HG02678 (cell line): Measurements from ENCODE around the gene ETFA.

Source experiments
- ATAC-seq: cut with Tn5 transposase; IDR thresholded peaks from one replicate; pipeline ENCODE4 v1.9.1; 2021; ENCODE audit warnings: mild to moderate bottlenecking, moderate library complexity; ENCODE audit not compliant: unreplicated experiment

ETFA gene

DNA sequence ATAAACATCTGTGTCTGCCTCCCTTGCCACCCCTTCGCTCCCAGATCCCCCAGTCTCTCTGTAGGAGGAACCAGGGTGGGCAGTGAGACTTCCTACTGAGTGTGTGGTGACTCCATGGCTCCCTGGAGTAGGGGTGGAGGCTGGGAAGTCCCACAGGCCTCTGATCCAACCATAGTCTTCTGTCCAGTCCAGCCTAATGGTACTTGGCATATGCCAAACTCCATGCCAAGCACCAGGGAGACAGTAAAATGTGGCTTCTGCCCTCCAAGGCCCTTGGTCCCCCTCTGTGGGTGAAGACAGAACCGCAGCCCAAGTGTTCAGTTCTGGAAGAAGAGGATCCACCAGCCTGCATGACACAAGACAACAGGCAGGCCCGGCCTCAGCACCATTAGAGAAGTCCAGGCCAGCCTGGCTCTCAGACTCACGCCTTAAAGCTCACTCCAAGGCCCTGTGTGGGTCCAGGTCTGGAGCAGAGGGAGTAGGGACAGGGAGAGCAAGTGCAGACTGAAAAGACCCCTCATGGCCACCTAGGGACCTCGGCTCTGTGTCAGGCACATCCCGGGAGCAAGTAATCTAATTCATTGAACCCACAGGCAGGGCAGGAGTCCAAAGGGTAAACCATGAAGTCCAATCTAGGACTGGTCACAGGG lies 112.7 kb downstream of the ETFA start:
- ATAC-seq = no peak

- no peak for ATAC-seq
Measured at GRCh38 chr15:76197703-76198455, 113.4 kb downstream of the ETFA start.

DNA sequence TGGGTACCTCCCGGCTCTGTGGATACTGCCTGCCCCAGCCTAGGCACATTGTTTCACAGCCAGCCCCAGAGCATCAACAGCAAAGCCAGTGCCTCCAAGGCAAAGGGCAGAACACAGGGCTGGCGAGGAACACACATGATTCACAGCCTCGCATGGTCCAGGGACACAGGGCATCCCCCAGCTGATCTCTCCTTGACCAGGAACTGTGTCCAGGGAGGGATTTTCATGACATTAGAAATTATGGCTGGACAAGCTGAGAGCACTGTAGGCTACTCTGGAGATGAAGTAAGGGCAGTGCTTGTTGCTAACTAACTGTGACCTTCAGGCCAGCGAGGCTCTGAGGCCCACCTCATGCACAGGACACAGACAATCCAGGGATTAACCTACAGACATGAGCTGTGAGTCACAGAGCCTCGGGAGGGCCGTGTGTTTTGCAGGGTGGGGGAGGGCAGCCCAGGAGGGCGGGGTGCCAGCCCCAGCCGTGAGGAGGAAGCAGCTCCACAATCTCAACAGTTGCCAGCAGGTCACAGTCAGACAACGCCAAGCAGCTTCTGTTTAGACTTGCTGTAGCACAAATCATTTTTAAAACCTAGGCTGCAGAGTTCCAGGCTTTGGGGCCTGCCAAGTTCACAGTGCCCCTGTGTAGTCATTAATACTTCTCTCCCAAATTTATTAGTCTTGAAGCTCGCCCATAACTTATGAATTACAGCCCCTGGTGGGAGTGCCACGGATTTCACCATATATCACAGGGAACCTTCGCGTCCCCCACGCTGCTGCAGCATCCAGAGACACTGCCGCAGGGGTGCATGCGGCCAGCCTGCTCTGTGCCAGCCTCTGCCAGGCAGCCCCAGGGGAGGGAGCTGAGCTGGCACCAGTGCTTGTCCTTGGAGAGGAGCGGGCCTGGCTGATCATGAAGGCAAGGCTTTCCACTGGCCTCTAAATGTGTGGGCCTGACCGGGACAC lies 114.7 kb downstream of the ETFA start:
- no peak for ATAC-seq

DNA sequence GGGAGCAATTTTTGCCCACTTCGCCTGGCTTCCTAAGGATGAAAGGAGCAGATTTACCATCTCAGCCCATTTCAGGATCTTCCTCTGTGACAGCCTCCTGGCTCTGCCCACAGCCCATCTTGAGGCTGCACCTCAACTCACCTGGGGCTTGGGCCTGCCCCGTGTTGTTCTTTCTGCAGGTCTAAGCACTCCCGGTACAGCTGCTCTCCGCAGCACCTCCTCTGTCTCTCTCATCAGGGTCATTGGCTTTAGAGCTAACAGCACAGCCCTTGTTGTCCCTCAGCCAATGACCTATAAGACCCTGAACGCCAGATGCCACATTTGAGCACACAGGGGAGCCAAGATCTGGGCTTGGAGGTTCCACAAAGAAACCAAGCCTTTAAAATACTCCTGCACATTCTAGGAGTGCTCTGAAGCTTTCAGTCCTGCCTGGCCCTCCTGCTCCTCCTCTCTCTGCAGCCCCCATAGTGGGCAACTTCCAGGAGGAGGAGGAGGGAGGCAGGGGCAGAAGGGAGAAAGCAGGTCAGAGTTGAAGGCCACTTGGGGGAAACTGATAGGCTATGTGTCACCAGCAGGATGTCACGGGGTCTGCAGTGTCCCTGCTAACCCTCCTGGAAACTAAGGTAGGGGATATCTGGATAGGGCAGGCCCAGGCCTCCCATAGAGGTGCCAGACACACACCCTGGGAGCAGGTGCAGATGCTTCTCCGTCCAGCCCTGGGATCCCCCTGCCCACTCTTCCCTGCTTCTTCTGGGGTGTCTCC lies 115.6 kb downstream of the ETFA start:
- no peak for ATAC-seq

- ATAC-seq = no peak
Measured at GRCh38 chr15:76193934-76194333, 117.3 kb downstream of the ETFA start.

DNA sequence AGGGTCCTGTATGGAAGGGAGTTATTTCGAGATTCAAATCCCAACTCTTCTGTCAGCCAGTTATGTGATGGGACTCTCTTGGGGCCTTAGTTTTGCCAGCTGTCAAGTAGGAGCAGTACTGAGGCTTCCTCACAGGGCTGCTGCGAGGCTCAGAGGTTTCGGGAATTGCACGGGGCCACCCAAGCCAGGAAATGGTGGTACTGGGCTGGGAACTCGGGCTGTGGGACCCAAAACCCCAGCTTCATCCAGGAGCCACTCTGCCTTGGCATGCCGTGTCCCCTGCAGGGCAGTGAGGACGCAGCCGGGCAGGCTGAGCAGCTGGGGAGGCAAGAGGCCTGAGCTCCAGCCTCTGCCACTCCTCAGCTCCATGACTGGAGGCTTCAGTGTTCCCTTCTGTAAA lies 118.6 kb downstream of the ETFA start:
- ATAC-seq = no peak

DNA sequence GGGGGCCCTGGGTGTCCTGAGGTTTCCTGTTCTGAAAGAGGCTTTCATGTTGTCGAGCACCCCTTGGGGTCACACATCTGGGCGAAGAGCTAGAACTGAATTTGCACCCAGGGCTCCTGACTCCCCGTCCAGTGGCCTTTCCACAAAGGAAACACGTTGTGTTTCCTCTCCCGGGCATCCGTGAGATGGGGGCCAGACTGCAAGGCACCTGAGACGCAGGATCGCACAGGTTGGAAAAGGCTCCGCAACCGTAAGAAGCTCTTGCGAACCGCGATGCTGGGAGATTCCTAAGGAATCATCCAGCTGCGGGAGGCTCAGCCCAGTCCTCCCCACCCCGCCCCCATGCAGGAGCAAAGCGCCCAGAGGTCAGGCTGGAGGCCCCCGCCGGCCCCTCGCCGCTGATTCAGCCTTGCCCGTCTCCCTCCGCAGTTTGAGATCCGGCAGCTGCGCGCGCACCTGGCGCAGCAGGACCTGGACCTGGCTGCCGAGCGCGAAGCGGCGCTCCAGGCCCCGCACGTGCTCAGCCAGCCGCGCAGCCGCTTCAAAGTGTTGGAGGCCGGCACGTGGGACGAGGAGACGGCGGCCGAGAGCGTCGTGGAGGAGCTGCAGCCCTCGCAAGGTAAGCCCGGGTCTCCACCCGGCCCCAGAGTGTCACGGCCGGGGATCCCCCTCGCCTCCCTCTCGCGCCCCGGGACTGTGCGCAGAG lies 119.6 kb downstream of the ETFA start:
- no peak for ATAC-seq

DNA sequence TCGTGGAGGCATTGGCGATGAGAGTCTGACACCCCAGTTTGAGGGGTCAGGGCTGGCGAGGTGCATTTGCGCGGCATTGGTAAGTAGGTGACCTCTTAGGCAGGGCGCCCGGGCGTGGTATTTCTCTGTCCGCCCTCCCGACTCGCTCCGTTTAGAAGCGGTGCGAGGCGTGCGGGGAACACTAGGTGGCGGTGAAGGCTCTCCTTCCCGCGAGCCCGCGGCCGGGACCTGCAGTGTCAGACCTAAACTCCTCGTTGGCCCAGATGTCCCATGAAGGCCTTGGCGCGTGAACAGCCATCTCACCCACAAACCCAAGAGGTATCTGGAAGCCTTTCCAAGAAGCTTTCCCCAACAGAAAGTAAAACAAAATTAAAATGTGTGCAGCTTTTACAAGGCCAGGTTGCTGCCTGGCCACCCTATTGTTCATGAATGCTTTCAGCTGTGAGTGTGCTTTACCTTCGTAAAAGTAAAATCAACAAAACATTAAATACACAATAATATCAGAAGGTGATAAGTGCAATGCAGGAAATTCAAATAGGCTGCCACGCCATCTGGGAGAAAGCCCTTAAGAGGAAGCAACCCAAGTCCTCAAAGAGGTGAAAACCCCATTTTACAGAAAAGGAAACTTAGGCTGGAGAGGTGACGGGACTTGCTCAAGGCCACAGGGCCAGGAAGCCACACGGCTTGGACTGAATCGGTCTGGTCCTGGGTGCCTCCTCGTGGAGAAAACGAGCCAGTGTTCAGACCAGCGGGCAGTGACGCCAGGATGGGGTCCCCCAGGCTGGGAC lies 120.3 kb downstream of the ETFA start:
- peak; percentile 89 for ATAC-seq

DNA sequence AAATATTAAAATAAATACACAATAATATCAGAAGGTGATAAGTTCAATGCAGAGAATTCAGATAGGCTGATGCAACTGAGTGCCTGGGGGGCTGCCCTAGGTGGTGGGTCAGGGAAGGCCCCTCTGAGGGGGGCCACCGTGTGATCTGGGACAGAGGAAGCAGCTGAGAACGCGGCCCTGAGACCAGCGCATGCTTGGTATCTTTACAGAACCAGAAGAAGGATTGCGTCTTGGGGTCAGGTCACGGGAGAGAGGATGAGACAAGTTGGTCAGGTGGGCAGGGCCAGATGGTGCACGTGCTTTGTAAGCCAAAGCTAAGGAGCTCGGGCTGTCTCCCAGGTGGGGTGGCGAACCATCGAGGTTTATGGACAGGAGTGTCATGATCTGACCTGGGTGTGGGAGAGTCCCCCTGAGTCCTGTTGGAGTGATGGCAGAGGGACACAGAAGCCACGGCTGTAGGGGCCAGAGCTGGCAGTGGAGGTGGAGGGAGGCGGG lies 121.2 kb downstream of the ETFA start:
- ATAC-seq = no peak

DNA sequence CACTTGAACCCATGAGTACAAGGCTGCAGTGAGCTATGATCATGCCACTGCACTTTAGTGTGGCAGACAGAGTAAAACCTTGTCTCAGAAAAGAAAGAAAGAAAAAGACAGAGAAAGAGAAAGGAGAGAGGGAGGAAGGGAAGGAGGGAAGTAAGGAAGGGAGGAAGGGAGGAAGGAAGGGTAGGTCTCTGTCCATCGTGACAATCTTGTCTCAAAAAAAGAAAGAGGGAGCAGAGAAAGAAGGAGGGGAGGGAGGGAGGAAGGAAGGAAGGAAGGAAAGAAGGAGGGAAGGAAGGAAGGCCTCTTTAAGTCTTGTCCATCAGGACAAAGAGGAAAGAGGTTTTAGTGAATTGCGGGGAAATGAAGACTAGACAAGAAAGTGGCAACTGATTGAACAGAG lies 122.2 kb downstream of the ETFA start:
- ATAC-seq = no peak

GRCh38 chr15:76187163-76187562 lies 124.1 kb downstream of the ETFA start:
- no peak for ATAC-seq

- ATAC-seq = no peak
Measured at GRCh38 chr15:76185716-76186115, 125.6 kb downstream of the ETFA start.

DNA sequence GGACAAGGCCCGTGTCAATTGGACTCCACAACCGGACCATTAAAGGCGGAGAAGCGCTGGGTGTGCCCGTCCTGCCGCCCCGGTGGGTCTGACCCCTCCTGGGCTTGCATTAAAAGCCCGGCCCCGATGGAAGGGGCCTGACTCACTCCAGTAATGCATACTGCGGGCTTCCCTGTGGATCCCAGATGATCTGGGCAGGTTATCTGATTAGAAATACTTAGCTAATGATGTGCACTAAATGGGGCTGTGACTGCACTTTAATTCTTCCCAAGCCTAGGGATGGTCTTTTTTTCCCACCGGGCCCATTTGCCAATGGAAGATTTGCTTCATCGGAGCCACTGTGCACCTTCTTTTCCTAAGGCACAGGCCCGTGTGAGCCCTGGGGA lies 126.6 kb downstream of the ETFA start:
- ATAC-seq = no peak

- no peak for ATAC-seq
Measured at GRCh38 chr15:76183930-76184649, 127.2 kb downstream of the ETFA start.

- no peak for ATAC-seq
Measured at GRCh38 chr15:76181705-76182107, 129.6 kb downstream of the ETFA start.

DNA sequence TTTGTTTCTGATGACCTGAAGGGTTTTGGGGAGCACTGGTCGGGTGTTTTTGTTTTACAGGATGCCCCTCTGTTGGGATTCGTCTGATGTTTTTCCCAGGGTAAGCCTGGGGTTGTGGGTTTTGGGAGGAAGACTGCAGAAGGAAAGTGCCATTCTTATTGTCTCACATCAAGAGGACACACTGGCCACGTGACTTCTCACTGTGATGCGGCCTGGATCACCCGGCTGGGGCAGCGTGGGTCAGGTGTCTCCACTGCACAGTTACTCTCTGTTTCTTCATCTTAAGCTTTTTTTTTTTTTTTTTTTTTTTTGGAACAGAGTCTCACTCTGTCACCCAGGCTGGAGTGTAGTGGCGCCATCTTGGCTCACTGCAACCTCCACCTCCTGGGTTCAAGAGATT lies 130.9 kb downstream of the ETFA start:
- ATAC-seq = no peak

- no peak for ATAC-seq
Measured at GRCh38 chr15:76179023-76179422, 132.2 kb downstream of the ETFA start.

DNA sequence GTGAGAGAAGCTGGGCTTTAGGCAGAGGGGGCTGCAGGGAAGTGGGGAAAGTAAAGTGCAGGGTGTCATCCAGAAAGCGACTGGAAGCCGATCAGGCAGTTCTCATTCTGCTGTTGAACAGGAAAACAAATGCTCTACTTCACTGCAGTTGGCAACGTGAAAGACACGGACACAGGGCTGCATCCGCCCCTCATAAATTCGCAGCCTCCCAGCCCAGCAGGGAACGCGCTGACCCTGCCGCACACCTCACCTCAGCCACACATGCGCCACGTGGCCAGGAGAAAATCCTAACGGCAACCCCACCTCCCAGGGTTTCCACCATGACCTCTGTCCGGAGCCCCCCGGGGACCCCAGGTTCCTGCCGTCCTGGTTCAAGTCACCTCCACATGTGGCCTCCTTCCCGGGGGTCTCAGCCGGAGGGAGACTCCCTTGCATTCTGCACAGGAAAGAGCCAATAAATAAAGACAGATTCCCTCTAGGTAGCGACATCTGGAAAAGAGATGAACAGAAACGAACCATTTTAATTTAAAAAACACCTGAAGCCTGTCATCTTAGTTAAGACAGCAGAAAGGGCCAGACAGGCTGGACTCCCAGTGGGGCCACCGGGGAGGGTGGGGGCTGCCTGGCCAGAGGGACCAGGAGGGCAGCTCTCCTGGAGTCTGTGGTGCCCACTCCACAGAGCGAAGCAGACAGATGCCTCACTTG lies 132.8 kb downstream of the ETFA start:
- no peak for ATAC-seq
